Stimulated activated effector memory CD8-positive, alpha-beta T cell treated with anti-CD3 and anti-CD28 coated beads, Interleukin-12 subunit alpha, Interleukin-12 subunit beta, amount 100 ng/mL, for 72 hours (primary cell): Measurements from ENCODE around the gene SGCD.

Experiments
- ATAC-seq: fragments of 150-1000 bp; cut with Tn5 transposase; 2 replicates; pipeline ENCODE4 v1.10.0; 2021
- DNase-seq, 2 donors: peaks; one replicate each; pipeline ENCODE4 v3.0.0; 2021 to 2022; ENCODE audit warnings: low spot score in 2 of 2
- H3K27ac Mint-ChIP-seq: one replicate; pipeline ENCODE4 v1.8.0; 2022; ENCODE audit warnings: mild to moderate bottlenecking, mixed read lengths
- H3K36me3 Mint-ChIP-seq: one replicate; pipeline ENCODE4 v1.8.0; 2022; ENCODE audit warnings: mild to moderate bottlenecking, mixed read lengths
- H3K4me1 Mint-ChIP-seq: one replicate; pipeline ENCODE4 v1.8.0; 2022; ENCODE audit warnings: mixed read lengths
- H3K4me3 Mint-ChIP-seq: one replicate; pipeline ENCODE4 v1.8.0; 2022; ENCODE audit warnings: mild to moderate bottlenecking, mixed read lengths
- H3K9me3 Mint-ChIP-seq: one replicate; pipeline ENCODE4 v1.8.0; 2022; ENCODE audit warnings: mixed read lengths

Gene SGCD

DNA sequence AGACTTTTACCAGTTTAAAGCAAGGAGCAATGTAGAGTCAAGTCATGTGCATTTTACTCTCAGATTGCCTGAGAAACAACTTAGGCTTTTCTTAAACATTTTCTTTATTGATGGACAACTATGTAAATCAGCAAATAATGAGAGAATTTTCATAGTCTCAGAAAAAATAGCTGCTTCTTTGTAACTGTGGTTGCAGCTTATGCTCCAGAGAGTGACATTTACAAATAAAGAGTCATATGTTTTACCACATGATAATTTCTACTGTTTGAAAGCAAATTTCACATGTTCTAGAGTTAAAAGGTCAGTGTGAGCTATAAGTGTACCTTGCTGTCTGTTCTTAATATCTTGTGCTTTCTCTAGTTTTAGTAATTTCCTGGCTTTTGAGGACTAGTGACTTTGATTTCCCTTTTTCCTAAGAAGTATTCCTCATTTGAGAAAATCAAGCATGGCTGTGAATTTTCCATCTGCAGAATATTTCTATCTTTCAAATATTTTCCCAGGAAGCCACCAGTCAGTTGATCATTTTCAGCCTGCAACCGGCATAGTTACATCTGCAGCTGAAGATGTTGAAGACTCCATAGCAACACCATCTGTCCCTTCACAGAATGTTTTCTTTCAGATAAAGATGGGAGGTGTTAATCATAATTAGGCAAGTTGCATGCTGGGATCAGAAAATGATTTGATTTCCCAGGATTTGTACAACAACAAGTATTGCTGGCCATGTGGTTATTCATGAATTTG, 229.9 kb downstream of the SGCD start:
- ATAC-seq, result no peak
- Mint-ChIP-seq H3K4me3 (no peak overlapping the region), H3K36me3 (no peaks in the 10 kb centered on the region), H3K27ac (no peak overlapping the region), H3K9me3 (no peaks in the 10 kb centered on the region), H3K4me1 (no peaks in the 10 kb centered on the region)
- DNase-seq, result no peak

DNA sequence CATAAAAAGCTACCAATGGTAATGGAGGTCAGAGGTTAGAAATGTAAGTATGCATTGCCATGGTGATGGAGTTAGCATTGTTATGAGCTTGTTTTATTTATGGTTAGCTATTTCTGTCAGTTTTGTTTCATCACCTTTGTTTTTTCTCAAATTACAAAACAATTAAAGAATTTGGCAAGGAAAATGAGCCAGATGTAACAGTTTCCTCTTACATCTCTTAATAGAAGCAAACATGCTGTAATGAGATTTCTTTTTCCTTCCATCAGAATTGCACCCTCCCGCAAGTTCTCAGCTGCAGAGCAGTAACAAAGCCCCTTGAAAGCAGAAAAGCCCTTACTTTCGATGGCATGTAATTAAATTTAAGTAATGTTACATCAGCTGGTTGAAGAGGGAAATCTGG, 233.0 kb downstream of the SGCD start:
- no peaks in the 10 kb centered on the region for H3K36me3 Mint-ChIP-seq
- H3K4me3 Mint-ChIP-seq, result no peak overlapping the region
- H3K4me1 Mint-ChIP-seq, result no peaks in the 10 kb centered on the region
- H3K9me3 Mint-ChIP-seq, result no peaks in the 10 kb centered on the region
- H3K27ac Mint-ChIP-seq, result no peak overlapping the region
- DNase-seq, result no peak
- no peak for ATAC-seq

DNA sequence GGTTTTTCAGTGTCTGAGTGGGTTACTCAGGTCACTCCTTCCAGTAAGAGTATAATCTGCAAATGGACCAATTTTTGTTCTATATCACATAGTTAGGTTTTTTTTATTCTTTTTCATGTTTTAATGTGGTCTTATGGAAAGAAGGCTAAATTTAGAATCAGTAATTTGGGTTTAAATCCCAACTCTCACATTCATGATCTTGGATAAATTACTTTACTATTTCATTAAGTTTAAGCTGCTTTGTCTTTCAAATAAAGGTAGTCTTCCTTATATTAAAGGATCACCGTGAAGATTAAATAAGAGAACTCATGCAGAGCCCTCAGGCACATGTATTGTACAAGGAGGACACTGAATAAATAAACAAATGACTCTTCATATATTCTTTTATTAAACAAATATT, 234.7 kb downstream of the SGCD start:
- Mint-ChIP-seq H3K4me3 (no peak overlapping the region), H3K36me3 (no peaks in the 10 kb centered on the region), H3K9me3 (no peaks in the 10 kb centered on the region), H3K4me1 (no peaks in the 10 kb centered on the region), H3K27ac (no peak overlapping the region)
- ATAC-seq, result no peak
- no peak for DNase-seq

DNA sequence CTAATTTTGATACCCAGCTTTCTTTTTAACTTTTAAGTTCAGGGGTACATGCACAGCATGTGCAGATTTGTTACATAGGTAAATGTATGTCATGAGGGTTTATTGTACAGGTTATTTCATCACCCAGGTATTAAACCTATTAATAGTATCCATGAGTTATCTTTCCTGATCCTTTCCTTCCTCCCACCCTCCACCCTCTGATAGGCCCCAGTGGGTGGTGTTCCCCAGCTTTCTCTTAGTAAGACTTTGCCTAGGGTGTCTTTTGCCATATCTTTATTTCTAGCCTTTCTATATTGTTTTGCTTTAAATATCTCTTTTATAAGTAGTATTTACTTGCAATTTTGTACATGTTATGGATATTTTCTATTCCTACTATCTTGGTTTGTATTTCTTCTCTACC, 243.7 kb downstream of the SGCD start:
- H3K36me3 Mint-ChIP-seq, result no peaks in the 10 kb centered on the region
- H3K4me3 Mint-ChIP-seq, result no peak overlapping the region
- H3K27ac Mint-ChIP-seq, result no peak overlapping the region
- H3K9me3 Mint-ChIP-seq, result no peaks in the 10 kb centered on the region
- ATAC-seq (no peak), DNase-seq (no peak)
- no peaks in the 10 kb centered on the region for H3K4me1 Mint-ChIP-seq

DNA sequence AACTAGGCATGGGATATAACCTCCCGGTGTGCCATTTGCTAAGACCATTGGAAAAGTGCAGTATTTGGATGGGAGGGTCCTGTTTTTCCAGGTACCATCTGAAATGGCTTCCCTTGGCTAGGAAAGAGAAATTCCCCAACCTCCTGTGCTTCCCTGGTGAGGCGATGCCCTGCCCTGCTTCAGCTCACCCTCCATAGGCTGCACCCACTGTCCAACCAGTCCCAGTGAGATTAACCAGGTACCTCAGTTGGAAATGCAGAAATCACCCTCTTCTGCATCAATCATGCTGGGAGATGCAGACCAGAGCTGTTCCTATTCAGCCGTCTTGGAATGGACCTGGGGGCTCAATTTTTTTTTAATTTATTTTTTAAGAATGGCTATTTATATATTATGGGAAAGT, 254.8 kb downstream of the SGCD start:
- no peak for DNase-seq
- no peak for ATAC-seq
- H3K9me3 Mint-ChIP-seq, result no peaks in the 10 kb centered on the region
- no peak overlapping the region for H3K4me3 Mint-ChIP-seq
- no peak overlapping the region for H3K27ac Mint-ChIP-seq
- no peaks in the 10 kb centered on the region for H3K36me3 Mint-ChIP-seq
- no peaks in the 10 kb centered on the region for H3K4me1 Mint-ChIP-seq

DNA sequence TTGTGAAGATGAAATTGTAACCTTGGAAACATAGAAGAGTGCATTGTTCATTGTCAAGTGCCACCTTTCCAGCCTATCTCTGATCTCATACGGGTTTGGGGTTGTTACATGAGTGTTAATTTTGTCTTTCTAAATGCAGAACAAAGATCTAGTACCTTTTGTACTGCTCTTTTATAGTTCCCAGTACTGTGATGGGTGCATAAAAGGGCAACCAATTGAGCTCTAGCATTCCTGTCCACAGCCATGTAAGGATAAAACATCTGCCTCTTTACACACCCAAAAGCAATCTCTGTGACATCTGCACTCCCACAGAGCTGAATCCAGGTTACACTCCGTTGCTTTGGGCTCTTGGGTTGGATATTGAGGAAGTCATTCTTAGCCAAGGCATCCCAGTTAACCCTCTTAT, 255.2 kb downstream of the SGCD start:
- DNase-seq, result no peak
- Mint-ChIP-seq H3K4me3 (no peak overlapping the region), H3K36me3 (no peaks in the 10 kb centered on the region), H3K9me3 (no peaks in the 10 kb centered on the region), H3K4me1 (no peaks in the 10 kb centered on the region), H3K27ac (no peak overlapping the region)
- ATAC-seq, result no peak

DNA sequence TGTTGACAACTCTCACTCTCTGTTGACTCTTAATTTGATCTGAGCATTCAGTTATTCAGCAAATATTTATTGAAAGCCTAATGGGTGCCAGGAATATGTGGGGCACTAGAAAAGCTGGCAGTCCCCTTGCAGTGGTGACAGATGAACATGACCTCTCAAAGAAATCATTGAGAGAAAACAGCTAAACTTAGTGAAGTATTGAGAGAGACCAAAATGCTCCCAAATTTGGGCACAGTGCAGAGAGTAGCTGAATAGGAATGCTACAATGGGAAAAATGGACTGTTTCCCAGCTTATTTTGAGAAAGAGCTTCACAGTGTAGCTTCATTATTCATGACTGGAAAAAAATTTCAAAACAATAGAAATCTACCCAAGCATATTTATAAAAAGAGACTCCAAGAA, 257.9 kb downstream of the SGCD start:
- no peak overlapping the region for H3K4me3 Mint-ChIP-seq
- no peaks in the 10 kb centered on the region for H3K36me3 Mint-ChIP-seq
- no peaks in the 10 kb centered on the region for H3K9me3 Mint-ChIP-seq
- ATAC-seq, result no peak
- no peak for DNase-seq
- no peaks in the 10 kb centered on the region for H3K4me1 Mint-ChIP-seq
- no peak overlapping the region for H3K27ac Mint-ChIP-seq

DNA sequence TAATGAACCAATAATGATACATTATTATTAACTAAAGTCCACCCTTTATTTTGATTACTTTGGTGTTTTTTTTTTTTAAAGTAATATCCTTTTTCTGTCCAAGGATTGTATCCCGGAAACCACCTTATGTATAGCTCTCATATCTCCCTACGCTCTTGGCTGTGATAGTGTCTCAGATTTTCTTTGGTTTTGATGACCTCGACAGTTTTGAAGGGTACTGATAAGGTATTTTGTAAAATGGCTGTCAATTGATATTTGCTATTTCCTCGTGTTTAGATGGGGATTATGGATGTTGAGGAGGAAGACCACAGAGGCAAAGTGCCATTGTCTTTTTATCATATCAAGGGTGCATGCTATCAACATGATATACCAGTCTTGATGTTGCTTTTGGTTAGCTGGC, 259.0 kb downstream of the SGCD start:
- no peaks in the 10 kb centered on the region for H3K9me3 Mint-ChIP-seq
- H3K27ac Mint-ChIP-seq, result no peak overlapping the region
- DNase-seq, result no peak

DNA sequence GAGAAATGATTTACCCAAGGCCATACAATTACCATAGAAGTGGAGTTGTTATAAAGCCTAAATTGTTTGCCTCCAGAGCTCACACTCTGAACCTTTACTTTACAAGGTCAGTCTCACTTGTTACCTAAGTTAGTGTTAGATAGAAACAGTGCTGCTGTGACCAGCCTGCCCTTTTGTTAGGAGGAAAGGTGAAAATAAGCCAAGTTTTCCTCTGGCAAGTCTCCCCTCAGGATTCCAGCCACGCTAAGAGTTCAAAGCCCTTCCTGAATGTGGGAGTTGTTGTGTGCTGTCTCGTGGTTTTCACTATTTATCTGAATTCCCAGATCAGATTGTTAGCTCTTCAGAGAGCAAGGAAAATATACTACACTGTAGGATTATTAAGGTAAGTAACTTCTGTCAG, 260.0 kb downstream of the SGCD start:
- H3K4me3 Mint-ChIP-seq, result no peak overlapping the region
- H3K4me1 Mint-ChIP-seq, result no peaks in the 10 kb centered on the region
- H3K9me3 Mint-ChIP-seq, result no peaks in the 10 kb centered on the region
- DNase-seq, result no peak
- H3K27ac Mint-ChIP-seq, result no peak overlapping the region
- no peaks in the 10 kb centered on the region for H3K36me3 Mint-ChIP-seq
- ATAC-seq, result no peak

More for the DNA sequence above, 259.0 kb downstream of the SGCD start:
- Mint-ChIP-seq H3K36me3 (no peaks in the 10 kb centered on the region), H3K4me1 (no peaks in the 10 kb centered on the region), H3K4me3 (no peak overlapping the region)
- ATAC-seq, result no peak

DNA sequence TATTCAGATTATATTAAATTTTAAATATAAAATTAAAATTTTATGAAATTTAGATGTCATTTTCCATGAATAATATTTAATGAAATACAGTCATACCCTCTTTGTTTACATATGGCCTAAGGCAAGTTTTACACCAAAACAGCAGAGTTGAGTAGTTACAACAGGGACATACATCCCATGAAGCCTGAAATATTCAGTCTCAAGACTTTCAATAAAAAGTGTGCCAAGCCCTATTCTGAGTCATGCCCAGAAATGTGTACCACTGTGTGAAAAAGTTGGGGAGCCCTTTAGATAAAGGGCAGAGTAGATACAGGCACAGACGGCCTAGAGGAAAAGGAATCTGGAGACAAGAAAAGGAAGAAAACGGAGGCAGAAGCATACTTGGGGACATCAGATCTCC, 261.3 kb downstream of the SGCD start:
- Mint-ChIP-seq H3K4me3 (no peak overlapping the region), H3K9me3 (no peaks in the 10 kb centered on the region)
- no peak for ATAC-seq

DNA sequence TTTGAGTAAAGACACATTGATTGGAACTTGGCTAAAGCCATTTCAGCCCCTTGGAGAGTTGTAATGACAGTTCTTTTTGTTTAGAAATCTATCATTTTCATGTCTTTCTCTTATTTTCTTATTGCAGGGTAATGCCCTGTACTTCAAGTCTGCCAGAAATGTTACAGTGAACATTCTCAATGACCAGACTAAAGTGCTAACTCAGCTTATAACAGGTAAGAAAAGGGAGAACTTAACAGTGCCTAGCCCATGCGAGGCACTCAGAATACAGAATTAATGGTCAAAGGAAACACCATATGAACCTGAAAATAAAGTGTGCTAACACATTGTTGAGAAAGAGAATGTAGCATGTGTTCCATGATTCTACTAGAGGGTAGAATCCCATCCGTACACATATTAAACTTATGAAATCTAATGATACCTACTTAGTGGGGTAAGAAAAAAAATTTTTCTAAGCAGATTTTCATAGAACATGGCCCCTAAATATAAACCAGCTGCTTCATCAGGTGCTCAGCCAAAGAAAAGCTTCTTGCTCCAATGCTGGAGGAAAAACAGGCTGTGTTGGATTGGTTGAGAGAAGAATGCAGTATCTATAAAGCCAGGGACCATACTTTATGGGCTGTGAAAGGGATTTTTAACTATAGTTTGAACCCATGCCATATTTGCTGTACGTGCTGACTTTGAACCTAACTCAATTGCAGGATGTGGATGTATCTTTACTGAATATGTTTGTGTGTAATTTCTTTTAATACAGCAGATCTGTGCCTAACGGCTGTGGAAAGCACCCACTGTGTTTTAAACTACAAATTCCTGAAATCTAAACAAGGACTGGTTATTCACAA, 262.4 kb downstream of the SGCD start:
- Mint-ChIP-seq H3K4me3 (no peak overlapping the region), H3K4me1 (no peaks in the 10 kb centered on the region), H3K27ac (no peak overlapping the region), H3K9me3 (no peaks in the 10 kb centered on the region), H3K36me3 (no peaks in the 10 kb centered on the region)
- DNase-seq (no peak), ATAC-seq (no peak)

More for the DNA sequence above, 261.3 kb downstream of the SGCD start:
- H3K4me1 Mint-ChIP-seq, result no peaks in the 10 kb centered on the region
- H3K36me3 Mint-ChIP-seq, result no peaks in the 10 kb centered on the region
- DNase-seq, result no peak
- no peak overlapping the region for H3K27ac Mint-ChIP-seq

DNA sequence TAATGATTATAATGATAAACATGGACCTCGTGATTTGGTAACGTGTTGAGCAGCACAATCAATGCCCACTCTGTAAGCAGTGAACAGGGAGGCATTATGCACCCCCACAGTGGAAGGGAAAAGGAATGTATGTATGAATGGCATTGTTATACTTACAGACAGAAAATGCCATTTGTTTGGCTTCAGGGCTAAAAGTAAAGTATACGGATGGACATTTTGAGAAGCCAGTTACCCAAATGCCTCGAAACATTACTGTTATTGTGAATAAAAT, 262.9 kb downstream of the SGCD start:
- ATAC-seq (no peak), DNase-seq (no peak)
- Mint-ChIP-seq H3K27ac (no peak overlapping the region), H3K36me3 (no peaks in the 10 kb centered on the region), H3K9me3 (no peaks in the 10 kb centered on the region), H3K4me1 (no peaks in the 10 kb centered on the region), H3K4me3 (no peak overlapping the region)

DNA sequence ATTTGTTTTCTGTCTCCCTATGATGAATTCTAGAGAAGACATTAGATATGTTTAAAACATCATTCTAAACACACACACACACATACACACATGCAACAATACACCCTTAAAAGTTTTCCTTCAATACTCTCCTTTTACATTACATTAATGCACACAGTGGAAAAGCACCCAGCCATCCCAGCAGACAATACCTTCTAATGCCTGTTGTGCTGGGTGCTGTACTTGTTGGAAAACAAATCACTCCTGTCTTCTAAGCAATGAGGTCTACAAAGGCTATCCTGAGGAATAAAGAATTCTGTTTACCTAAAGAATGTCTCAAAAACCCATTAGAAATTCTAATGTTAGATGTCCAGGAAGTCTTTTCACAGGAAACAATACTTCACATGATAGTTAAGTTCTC, 264.0 kb downstream of the SGCD start:
- no peak overlapping the region for H3K27ac Mint-ChIP-seq
- H3K36me3 Mint-ChIP-seq, result no peaks in the 10 kb centered on the region
- no peaks in the 10 kb centered on the region for H3K4me1 Mint-ChIP-seq
- DNase-seq, result no peak
- H3K9me3 Mint-ChIP-seq, result no peaks in the 10 kb centered on the region
- H3K4me3 Mint-ChIP-seq, result no peak overlapping the region
- no peak for ATAC-seq

DNA sequence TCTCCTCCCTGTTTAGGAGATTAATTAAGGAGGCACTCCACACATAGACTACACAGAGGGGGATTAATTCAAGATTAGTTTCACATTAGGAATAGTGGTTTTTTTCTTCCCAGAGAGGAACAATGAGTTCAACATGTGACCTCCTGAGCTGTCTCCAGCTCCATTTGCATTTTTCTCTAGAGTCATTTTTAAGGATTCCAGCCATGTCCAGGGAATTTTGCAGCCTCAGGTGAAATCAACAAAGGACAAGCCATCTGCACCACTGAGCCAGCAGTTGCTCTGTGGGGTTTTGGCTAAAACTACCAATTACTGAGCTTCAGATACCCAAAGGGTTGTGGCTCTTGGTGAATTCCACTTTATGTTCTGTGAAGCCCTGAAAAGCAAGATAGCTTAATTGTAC, 264.7 kb downstream of the SGCD start:
- H3K4me1 Mint-ChIP-seq, result no peaks in the 10 kb centered on the region

DNA sequence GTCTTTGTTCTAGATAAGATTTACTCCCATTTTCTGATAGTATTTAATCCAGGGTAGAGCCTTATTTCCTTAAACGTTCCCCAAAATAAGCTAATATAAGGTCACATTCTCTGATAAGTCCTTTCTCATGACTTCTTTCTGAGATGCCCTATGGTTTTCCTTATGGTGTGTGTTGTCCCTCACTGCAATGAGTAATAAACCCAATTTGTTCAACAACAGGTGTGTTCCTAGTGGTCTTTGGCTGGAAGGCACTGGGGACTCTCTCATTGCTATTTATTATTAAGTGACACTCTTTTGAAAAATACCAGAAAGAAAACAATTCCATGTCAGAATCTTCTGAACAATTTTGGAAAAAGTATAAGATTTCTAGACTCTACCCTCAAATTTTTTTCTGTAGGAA, 266.6 kb downstream of the SGCD start:
- Mint-ChIP-seq H3K9me3 (no peaks in the 10 kb centered on the region), H3K4me3 (no peak overlapping the region), H3K4me1 (no peaks in the 10 kb centered on the region), H3K36me3 (no peaks in the 10 kb centered on the region), H3K27ac (no peak overlapping the region)
- ATAC-seq (no peak), DNase-seq (no peak)

More for the DNA sequence above, 264.7 kb downstream of the SGCD start:
- no peaks in the 10 kb centered on the region for H3K9me3 Mint-ChIP-seq
- no peak overlapping the region for H3K27ac Mint-ChIP-seq
- H3K36me3 Mint-ChIP-seq, result no peaks in the 10 kb centered on the region
- no peak overlapping the region for H3K4me3 Mint-ChIP-seq
- no peak for ATAC-seq
- no peak for DNase-seq

DNA sequence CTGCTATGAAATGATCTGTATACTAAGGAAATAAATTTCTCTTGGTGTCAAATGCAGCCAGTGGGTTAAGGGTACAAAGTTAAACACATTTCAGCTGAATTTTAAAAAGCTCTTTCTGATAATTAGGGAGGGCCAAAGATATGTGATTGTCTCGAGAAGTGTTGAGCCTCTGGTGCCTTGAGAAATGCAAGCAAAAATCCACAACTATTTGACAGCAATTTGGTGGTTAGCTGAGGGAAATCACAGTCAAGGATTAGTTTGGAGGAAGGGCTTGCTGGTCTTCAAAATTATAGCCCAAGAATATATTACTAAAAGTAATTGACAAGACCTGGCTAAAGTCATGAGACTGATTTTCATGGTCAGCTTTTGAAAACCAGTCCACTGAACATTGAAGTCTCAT, 267.4 kb downstream of the SGCD start:
- Mint-ChIP-seq H3K27ac (no peak overlapping the region), H3K36me3 (no peaks in the 10 kb centered on the region), H3K4me3 (no peak overlapping the region), H3K9me3 (no peaks in the 10 kb centered on the region), H3K4me1 (no peaks in the 10 kb centered on the region)
- ATAC-seq (no peak), DNase-seq (no peak)
